Measurements from ENCODE around the gene RPL10A.

RPL10A gene

GRCh38 chr6:35480176-35480575 is 12.0 kb downstream of the RPL10A start:
- H3K4me1 ChIP-seq (ENCODE audit: control insufficient read depth, insufficient read depth, low read length) = peaks cover 6% of the 10 kb centered on the region
- H3K4me3 ChIP-seq (ENCODE audit: low read depth, low read length) = no peak overlapping the region
- no peaks in the 10 kb centered on the region for H3K9me3 ChIP-seq (ENCODE audit: control insufficient read depth, insufficient read depth, low read length)
- H3K36me3 ChIP-seq (ENCODE audit: control insufficient read depth, insufficient read depth, low read length) = peaks cover 21% of the 10 kb centered on the region
- H3K9ac ChIP-seq (ENCODE audit: low read depth, low read length) = no peak overlapping the region
- H3K27me3 ChIP-seq (ENCODE audit: control insufficient read depth, insufficient read depth, low read length) = no peaks in the 10 kb centered on the region

GRCh38 chr6:35481226-35481625 is 13.0 kb downstream of the RPL10A start:
- Histone ChIP-seq H3K4me3 (ENCODE audit: low read depth, low read length) (no peak overlapping the region), H3K36me3 (ENCODE audit: control insufficient read depth, insufficient read depth, low read length) (peaks cover 18% of the 10 kb centered on the region), H3K9ac (ENCODE audit: low read depth, low read length) (no peak overlapping the region), H3K27me3 (ENCODE audit: control insufficient read depth, insufficient read depth, low read length) (no peaks in the 10 kb centered on the region), H3K9me3 (ENCODE audit: control insufficient read depth, insufficient read depth, low read length) (no peaks in the 10 kb centered on the region), H3K4me1 (ENCODE audit: control insufficient read depth, insufficient read depth, low read length) (peaks cover 11% of the 10 kb centered on the region)

- H3K36me3 ChIP-seq (ENCODE audit: control insufficient read depth, insufficient read depth, low read length) = peaks cover 16% of the 10 kb centered on the region
- H3K4me1 ChIP-seq (ENCODE audit: control insufficient read depth, insufficient read depth, low read length) = peaks cover 22% of the 10 kb centered on the region
Observed at GRCh38 chr6:35483062-35483461, 14.9 kb downstream of the RPL10A start.

GRCh38 chr6:35483490-35483889 is 15.3 kb downstream of the RPL10A start:
- Histone ChIP-seq H3K4me3 (ENCODE audit: low read depth, low read length) (no peak overlapping the region), H3K27me3 (ENCODE audit: control insufficient read depth, insufficient read depth, low read length) (no peaks in the 10 kb centered on the region), H3K4me1 (ENCODE audit: control insufficient read depth, insufficient read depth, low read length) (peaks cover 22% of the 10 kb centered on the region), H3K9ac (ENCODE audit: low read depth, low read length) (no peak overlapping the region), H3K36me3 (ENCODE audit: control insufficient read depth, insufficient read depth, low read length) (peaks cover 12% of the 10 kb centered on the region), H3K9me3 (ENCODE audit: control insufficient read depth, insufficient read depth, low read length) (no peaks in the 10 kb centered on the region)

More at GRCh38 chr6:35483062-35483461, 14.9 kb downstream of the RPL10A start:
- Histone ChIP-seq H3K27me3 (ENCODE audit: control insufficient read depth, insufficient read depth, low read length) (no peaks in the 10 kb centered on the region), H3K9ac (ENCODE audit: low read depth, low read length) (no peak overlapping the region), H3K4me3 (ENCODE audit: low read depth, low read length) (no peak overlapping the region), H3K9me3 (ENCODE audit: control insufficient read depth, insufficient read depth, low read length) (no peaks in the 10 kb centered on the region)

- H3K36me3 ChIP-seq (ENCODE audit: control insufficient read depth, insufficient read depth, low read length) = peaks cover 10% of the 10 kb centered on the region
- no peaks in the 10 kb centered on the region for H3K9me3 ChIP-seq (ENCODE audit: control insufficient read depth, insufficient read depth, low read length)
- H3K27me3 ChIP-seq (ENCODE audit: control insufficient read depth, insufficient read depth, low read length) = no peaks in the 10 kb centered on the region
- no peak overlapping the region for H3K9ac ChIP-seq (ENCODE audit: low read depth, low read length)
- no peak overlapping the region for H3K4me3 ChIP-seq (ENCODE audit: low read depth, low read length)
- H3K4me1 ChIP-seq (ENCODE audit: control insufficient read depth, insufficient read depth, low read length) = peaks cover 24% of the 10 kb centered on the region
Observed at GRCh38 chr6:35483893-35484645, 15.9 kb downstream of the RPL10A start.

- Histone ChIP-seq H3K27me3 (ENCODE audit: control insufficient read depth, insufficient read depth, low read length) (no peaks in the 10 kb centered on the region), H3K36me3 (ENCODE audit: control insufficient read depth, insufficient read depth, low read length) (peaks cover 6% of the 10 kb centered on the region), H3K4me1 (ENCODE audit: control insufficient read depth, insufficient read depth, low read length) (peaks cover 28% of the 10 kb centered on the region), H3K4me3 (ENCODE audit: low read depth, low read length) (peak overlapping the region; percentile 35), H3K9me3 (ENCODE audit: control insufficient read depth, insufficient read depth, low read length) (no peaks in the 10 kb centered on the region), H3K9ac (ENCODE audit: low read depth, low read length) (peak overlapping the region; percentile 81)
Observed at GRCh38 chr6:35484921-35485392, 16.8 kb downstream of the RPL10A start.

GRCh38 chr6:35485402-35485877 is 17.2 kb downstream of the RPL10A start:
- Histone ChIP-seq H3K27me3 (ENCODE audit: control insufficient read depth, insufficient read depth, low read length) (no peaks in the 10 kb centered on the region), H3K9me3 (ENCODE audit: control insufficient read depth, insufficient read depth, low read length) (no peaks in the 10 kb centered on the region), H3K4me3 (ENCODE audit: low read depth, low read length) (peak overlapping the region; percentile 37), H3K4me1 (ENCODE audit: control insufficient read depth, insufficient read depth, low read length) (peaks cover 30% of the 10 kb centered on the region), H3K9ac (ENCODE audit: low read depth, low read length) (peak overlapping the region; percentile 81), H3K36me3 (ENCODE audit: control insufficient read depth, insufficient read depth, low read length) (peaks cover 4% of the 10 kb centered on the region)

- Histone ChIP-seq H3K27me3 (ENCODE audit: control insufficient read depth, insufficient read depth, low read length) (no peaks in the 10 kb centered on the region), H3K4me3 (ENCODE audit: low read depth, low read length) (peak overlapping the region; percentile 37), H3K9me3 (ENCODE audit: control insufficient read depth, insufficient read depth, low read length) (no peaks in the 10 kb centered on the region), H3K4me1 (ENCODE audit: control insufficient read depth, insufficient read depth, low read length) (peaks cover 35% of the 10 kb centered on the region), H3K9ac (ENCODE audit: low read depth, low read length) (peak overlapping the region; percentile 81), H3K36me3 (ENCODE audit: control insufficient read depth, insufficient read depth, low read length) (peaks cover 4% of the 10 kb centered on the region)
Observed at GRCh38 chr6:35486005-35486925, 18.1 kb downstream of the RPL10A start.

- Histone ChIP-seq H3K9ac (ENCODE audit: low read depth, low read length) (no peak overlapping the region), H3K4me1 (ENCODE audit: control insufficient read depth, insufficient read depth, low read length) (peaks cover 50% of the 10 kb centered on the region), H3K36me3 (ENCODE audit: control insufficient read depth, insufficient read depth, low read length) (peaks cover 4% of the 10 kb centered on the region), H3K4me3 (ENCODE audit: low read depth, low read length) (no peak overlapping the region), H3K27me3 (ENCODE audit: control insufficient read depth, insufficient read depth, low read length) (no peaks in the 10 kb centered on the region), H3K9me3 (ENCODE audit: control insufficient read depth, insufficient read depth, low read length) (no peaks in the 10 kb centered on the region)
Observed at GRCh38 chr6:35487658-35488516, 19.7 kb downstream of the RPL10A start.

GRCh38 chr6:35488517-35488862 is 20.3 kb downstream of the RPL10A start:
- peaks cover 54% of the 10 kb centered on the region for H3K4me1 ChIP-seq (ENCODE audit: control insufficient read depth, insufficient read depth, low read length)

GRCh38 chr6:35489066-35489465 is 20.9 kb downstream of the RPL10A start:
- no peak overlapping the region for H3K9ac ChIP-seq (ENCODE audit: low read depth, low read length)
- H3K27me3 ChIP-seq (ENCODE audit: control insufficient read depth, insufficient read depth, low read length) = peaks cover 2% of the 10 kb centered on the region
- peaks cover 8% of the 10 kb centered on the region for H3K36me3 ChIP-seq (ENCODE audit: control insufficient read depth, insufficient read depth, low read length)
- H3K4me1 ChIP-seq (ENCODE audit: control insufficient read depth, insufficient read depth, low read length) = peaks cover 59% of the 10 kb centered on the region
- H3K9me3 ChIP-seq (ENCODE audit: control insufficient read depth, insufficient read depth, low read length) = no peaks in the 10 kb centered on the region
- H3K4me3 ChIP-seq (ENCODE audit: low read depth, low read length) = no peak overlapping the region

More at GRCh38 chr6:35488517-35488862, 20.3 kb downstream of the RPL10A start:
- H3K9me3 ChIP-seq (ENCODE audit: control insufficient read depth, insufficient read depth, low read length) = no peaks in the 10 kb centered on the region
- H3K9ac ChIP-seq (ENCODE audit: low read depth, low read length) = no peak overlapping the region
- H3K4me3 ChIP-seq (ENCODE audit: low read depth, low read length) = no peak overlapping the region
- peaks cover 5% of the 10 kb centered on the region for H3K36me3 ChIP-seq (ENCODE audit: control insufficient read depth, insufficient read depth, low read length)
- H3K27me3 ChIP-seq (ENCODE audit: control insufficient read depth, insufficient read depth, low read length) = peaks cover under 1% of the 10 kb centered on the region
